Suprapubic skin (tissue), 4 donors: ENCODE measurements around the gene AP2S1. TPM values are rescaled to one million over a fixed set of nuclear protein-coding genes. Genes with fewer than 3 reads are reported as not detected.

Experiments used
- DNase-seq, 2 donors: peaks; one replicate each; pipeline ENCODE4 v3.0.0-alpha.2; 2019; ENCODE audit warnings: low spot score in 2 of 2
- H3K27ac ChIP-seq: fragments of 200-600 bp; sonication (generic); one replicate; pipeline ENCODE4 v1.5.1; 2019
- H3K27me3 ChIP-seq: fragments of 200-600 bp; sonication (generic); one replicate; pipeline ENCODE4 v1.5.1; 2019
- H3K36me3 ChIP-seq: fragments of 200-600 bp; sonication (generic); one replicate; pipeline ENCODE4 v1.5.1; 2019
- H3K4me1 ChIP-seq: fragments of 200-600 bp; sonication (generic); one replicate; pipeline ENCODE4 v1.5.1; 2019
- H3K4me3 ChIP-seq: fragments of 200-600 bp; sonication (generic); one replicate; pipeline ENCODE4 v1.5.1; 2019; ENCODE audit warnings: mild to moderate bottlenecking
- H3K9me3 ChIP-seq: fragments of 200-600 bp; sonication (generic); one replicate; pipeline ENCODE4 v1.5.1; 2019
- CTCF ChIP-seq, 2 donors: fragments of 200-600 bp in 1 of 2; fragments of 450-650 bp in 1 of 2; sonication (generic) in 1 of 2; IDR thresholded peaks; one replicate each; pipeline ENCODE4 v1.5.1; 2016 to 2019; ENCODE audit warnings: antibody characterized with exemption in 2 of 2, mild to moderate bottlenecking in 1 of 2, moderate library complexity in 1 of 2
- EP300 ChIP-seq: sonication (generic); formaldehyde crosslinking; IDR thresholded peaks from one replicate; pipeline ENCODE4 v1.6.1; 2017; ENCODE audit warnings: antibody characterized with exemption
- POLR2A ChIP-seq, 2 donors: fragments of 450-650 bp; IDR thresholded peaks; one replicate each; pipeline ENCODE4 v1.6.1; 2017; ENCODE audit warnings: antibody characterized with exemption in 2 of 2, mild to moderate bottlenecking in 2 of 2, moderate library complexity in 2 of 2
- POLR2AphosphoS5 ChIP-seq, 3 donors: sonication (generic); formaldehyde crosslinking; IDR thresholded peaks; one replicate each; pipeline ENCODE4 v1.6.1; 2017; ENCODE audit warnings: antibody characterized with exemption in 3 of 3
- WGBS: methylation state at CpG from one replicate; pipeline ENCODE4 v1.1.5; 2018; 5-methylcytosine and 5-hydroxymethylcytosine counted together
- total RNA-seq, 4 donors: library from RNA; depleted of rRNA; stranded (reverse); fragments of >200 nt; gene quantifications; one replicate each; pipeline ENCODE4 v1.1.0, GENCODE V29; 2016

AP2S1 gene
- total RNA-seq, 4 donors from 2014 or later, result 50.6 to 93.3 (median 75.0) TPM

- peaks cover 22% of the 10 kb centered on the region for H3K4me1 ChIP-seq
- 86% methylated on average over 11 of the region's 11 CpGs for WGBS
- peaks cover 35% of the 10 kb centered on the region for H3K36me3 ChIP-seq
- H3K27ac ChIP-seq, result no peak overlapping the region
- TF ChIP-seq CTCF (IDR thresholded peaks at IDR 0.05) (no peak), EP300 (no peak), POLR2AphosphoS5 (IDR thresholded peaks at IDR 0.05) (no peak), POLR2A (IDR thresholded peaks at IDR 0.05) (no peak)
- peak in 1 of 2 donors; percentile 28 for DNase-seq
- H3K9me3 ChIP-seq, result no peaks in the 10 kb centered on the region
- H3K27me3 ChIP-seq, result no peaks in the 10 kb centered on the region
- no peak overlapping the region for H3K4me3 ChIP-seq
These were observed 3.1 kb downstream of the AP2S1 start for GRCh38 chr19:46847528-46847927.

GRCh38 chr19:46845959-46846459 is 4.6 kb downstream of the AP2S1 start:
- TF ChIP-seq POLR2AphosphoS5 (IDR thresholded peaks at IDR 0.05) (no peak), CTCF (IDR thresholded peaks at IDR 0.05) (no peak), POLR2A (IDR thresholded peaks at IDR 0.05) (no peak)
- 72% methylated on average over 19 of the region's 19 CpGs for WGBS
- peaks cover 30% of the 10 kb centered on the region for H3K4me1 ChIP-seq

GRCh38 chr19:46844067-46844489 is 6.6 kb downstream of the AP2S1 start:
- Histone ChIP-seq H3K4me1 (peaks cover 36% of the 10 kb centered on the region), H3K36me3 (peaks cover 53% of the 10 kb centered on the region), H3K27me3 (no peaks in the 10 kb centered on the region), H3K9me3 (no peaks in the 10 kb centered on the region), H3K4me3 (no peak overlapping the region), H3K27ac (no peak overlapping the region)
- 61% methylated on average over 9 of the region's 9 CpGs for WGBS
- DNase-seq, result no peak
- TF ChIP-seq CTCF (IDR thresholded peaks at IDR 0.05) (no peak), POLR2A (IDR thresholded peaks at IDR 0.05) (peak in 1 of 2 donors; percentile 12), EP300 (no peak)

More at GRCh38 chr19:46845959-46846459, 4.6 kb downstream of the AP2S1 start:
- peaks cover 46% of the 10 kb centered on the region for H3K36me3 ChIP-seq
- DNase-seq, result peak in 1 of 2 donors; percentile 63
- H3K9me3 ChIP-seq, result no peaks in the 10 kb centered on the region
- no peak overlapping the region for H3K4me3 ChIP-seq
- no peak overlapping the region for H3K27ac ChIP-seq
- H3K27me3 ChIP-seq, result no peaks in the 10 kb centered on the region

- Histone ChIP-seq H3K27ac (no peak overlapping the region), H3K36me3 (peaks cover 62% of the 10 kb centered on the region), H3K27me3 (no peaks in the 10 kb centered on the region), H3K4me3 (no peak overlapping the region), H3K4me1 (peaks cover 34% of the 10 kb centered on the region), H3K9me3 (no peaks in the 10 kb centered on the region)
- DNase-seq, result no peak
- 86% methylated on average over 11 of the region's 11 CpGs for WGBS
- TF ChIP-seq CTCF (IDR thresholded peaks at IDR 0.05) (no peak), EP300 (no peak), POLR2A (IDR thresholded peaks at IDR 0.05) (no peak), POLR2AphosphoS5 (IDR thresholded peaks at IDR 0.05) (no peak)
These were observed 7.9 kb downstream of the AP2S1 start for GRCh38 chr19:46842791-46843190.

- H3K4me3 ChIP-seq, result no peak overlapping the region
- WGBS, result 85% methylated on average over 12 of the region's 12 CpGs
- H3K27me3 ChIP-seq, result no peaks in the 10 kb centered on the region
- peaks cover 34% of the 10 kb centered on the region for H3K4me1 ChIP-seq
- H3K36me3 ChIP-seq, result peaks cover 64% of the 10 kb centered on the region
- DNase-seq, result no peak
- no peaks in the 10 kb centered on the region for H3K9me3 ChIP-seq
- no peak for TF ChIP-seq POLR2A (IDR thresholded peaks at IDR 0.05)
- no peak for TF ChIP-seq EP300
- no peak for TF ChIP-seq CTCF (IDR thresholded peaks at IDR 0.05)
- no peak for TF ChIP-seq POLR2AphosphoS5 (IDR thresholded peaks at IDR 0.05)
- no peak overlapping the region for H3K27ac ChIP-seq
These were observed 9.1 kb downstream of the AP2S1 start for GRCh38 chr19:46841458-46842083.
